Measurements from ENCODE around the gene TM7SF2. TPM values are rescaled to one million over a fixed set of nuclear protein-coding genes. Genes with fewer than 3 reads are reported as not detected.

The TM7SF2 gene
- total RNA-seq, 2 donors from 2014 or later: 134 to 199 TPM

DNA sequence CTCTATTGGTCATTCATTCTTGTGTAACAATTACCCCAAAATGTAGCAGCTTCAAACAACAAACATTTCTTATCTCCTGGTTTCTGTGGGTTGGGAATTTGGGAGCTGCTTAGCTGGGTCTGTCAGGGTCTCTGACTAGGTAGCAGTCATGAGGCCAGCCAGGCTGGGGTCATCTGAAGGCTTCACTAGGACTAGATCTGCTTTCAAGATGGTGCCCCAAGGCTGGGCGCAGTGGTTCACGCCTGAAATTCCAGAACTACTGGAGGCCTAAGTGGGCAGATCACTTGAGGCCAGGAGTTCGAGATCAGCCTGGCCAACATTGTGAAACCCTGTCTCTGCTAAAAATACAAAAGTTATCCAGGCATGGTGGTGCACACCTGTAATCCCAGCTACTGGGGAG is 45.3 kb downstream of the TM7SF2 start:
- Histone ChIP-seq H3K27ac (no peak overlapping the region), H3K27me3 (no peaks in the 10 kb centered on the region), H3K9me3 (no peaks in the 10 kb centered on the region), H3K36me3 (no peaks in the 10 kb centered on the region), H3K4me3 (no peak overlapping the region), H3K4me1 (no peaks in the 10 kb centered on the region)
- TF ChIP-seq, protein P1, sequence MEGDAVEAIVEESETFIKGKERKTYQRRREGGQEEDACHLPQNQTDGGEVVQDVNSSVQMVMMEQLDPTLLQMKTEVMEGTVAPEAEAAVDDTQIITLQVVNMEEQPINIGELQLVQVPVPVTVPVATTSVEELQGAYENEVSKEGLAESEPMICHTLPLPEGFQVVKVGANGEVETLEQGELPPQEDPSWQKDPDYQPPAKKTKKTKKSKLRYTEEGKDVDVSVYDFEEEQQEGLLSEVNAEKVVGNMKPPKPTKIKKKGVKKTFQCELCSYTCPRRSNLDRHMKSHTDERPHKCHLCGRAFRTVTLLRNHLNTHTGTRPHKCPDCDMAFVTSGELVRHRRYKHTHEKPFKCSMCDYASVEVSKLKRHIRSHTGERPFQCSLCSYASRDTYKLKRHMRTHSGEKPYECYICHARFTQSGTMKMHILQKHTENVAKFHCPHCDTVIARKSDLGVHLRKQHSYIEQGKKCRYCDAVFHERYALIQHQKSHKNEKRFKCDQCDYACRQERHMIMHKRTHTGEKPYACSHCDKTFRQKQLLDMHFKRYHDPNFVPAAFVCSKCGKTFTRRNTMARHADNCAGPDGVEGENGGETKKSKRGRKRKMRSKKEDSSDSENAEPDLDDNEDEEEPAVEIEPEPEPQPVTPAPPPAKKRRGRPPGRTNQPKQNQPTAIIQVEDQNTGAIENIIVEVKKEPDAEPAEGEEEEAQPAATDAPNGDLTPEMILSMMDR (IDR thresholded peaks at IDR 0.05): no peak
- DNase-seq (ENCODE audit: low spot score): no peak

DNA sequence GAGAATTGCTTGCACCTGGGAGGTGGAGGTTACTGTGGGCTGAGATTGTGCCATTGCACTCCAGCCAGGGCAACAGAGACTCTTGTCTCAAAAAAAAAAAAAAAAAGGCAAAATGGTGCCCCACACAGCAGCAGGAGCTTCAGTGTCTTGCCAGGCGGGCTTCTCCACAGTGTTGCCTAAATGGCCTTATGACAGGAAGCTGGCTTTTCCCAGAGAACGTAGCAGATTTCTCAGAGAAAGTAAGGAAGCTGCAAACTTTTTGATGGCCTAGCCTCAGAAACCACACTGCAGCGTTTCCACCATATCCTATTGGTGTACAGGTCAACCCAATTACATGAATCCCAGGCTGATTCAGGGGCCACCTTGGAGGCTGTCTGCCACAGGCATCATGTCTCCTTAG is 45.7 kb downstream of the TM7SF2 start:
- Histone ChIP-seq H3K4me3 (no peak overlapping the region), H3K27me3 (no peaks in the 10 kb centered on the region), H3K36me3 (no peaks in the 10 kb centered on the region), H3K27ac (no peak overlapping the region), H3K9me3 (no peaks in the 10 kb centered on the region), H3K4me1 (no peaks in the 10 kb centered on the region)
- DNase-seq (ENCODE audit: low spot score): no peak
- TF ChIP-seq, protein P1 (IDR thresholded peaks at IDR 0.05): no peak

DNA sequence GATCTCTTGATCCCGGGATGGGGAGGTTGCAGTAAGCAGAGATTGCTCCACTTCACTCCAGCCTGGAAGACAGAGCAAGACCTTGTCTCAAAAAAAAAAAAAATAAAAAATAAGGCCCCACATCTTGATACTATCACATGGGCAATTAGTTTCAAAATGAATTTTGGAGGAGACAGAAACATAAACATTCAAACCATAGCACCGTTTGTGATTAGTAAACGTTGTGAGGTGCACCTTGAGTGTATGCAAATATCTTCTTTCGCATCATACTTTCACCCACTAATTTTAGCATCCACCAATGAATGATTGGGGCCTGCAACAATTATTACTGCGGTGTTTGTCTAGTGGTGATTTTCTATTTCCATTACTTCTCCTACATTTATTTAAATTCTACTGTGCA is 47.3 kb downstream of the TM7SF2 start:
- Histone ChIP-seq H3K27me3 (no peaks in the 10 kb centered on the region), H3K4me1 (no peaks in the 10 kb centered on the region), H3K27ac (no peak overlapping the region), H3K9me3 (no peaks in the 10 kb centered on the region), H3K4me3 (no peak overlapping the region), H3K36me3 (no peaks in the 10 kb centered on the region)
- TF ChIP-seq, protein P1 (IDR thresholded peaks at IDR 0.05): no peak
- no peak for DNase-seq (ENCODE audit: low spot score)

DNA sequence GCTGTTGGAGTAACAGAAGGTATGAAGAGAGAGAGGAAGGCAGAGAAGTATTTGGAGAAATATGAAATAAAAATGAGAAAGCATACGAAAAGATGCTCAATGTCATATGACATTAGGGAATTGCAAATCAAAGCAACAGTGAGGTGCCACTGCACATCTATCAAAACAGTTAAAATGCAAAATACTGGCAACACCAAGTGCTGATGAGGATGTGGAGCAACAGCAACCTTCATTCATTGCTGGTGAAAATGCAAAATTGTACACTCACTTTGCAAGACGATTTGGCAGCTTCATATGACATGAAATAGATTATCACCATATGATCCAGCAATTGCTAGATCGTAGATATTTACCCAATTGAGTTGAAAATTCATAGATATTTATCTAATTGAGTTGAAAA is 49.0 kb downstream of the TM7SF2 start:
- Histone ChIP-seq H3K4me1 (no peaks in the 10 kb centered on the region), H3K36me3 (no peaks in the 10 kb centered on the region), H3K27ac (no peak overlapping the region), H3K9me3 (no peaks in the 10 kb centered on the region), H3K27me3 (no peaks in the 10 kb centered on the region), H3K4me3 (no peak overlapping the region)
- TF ChIP-seq, protein P1 (IDR thresholded peaks at IDR 0.05): no peak
- no peak for DNase-seq (ENCODE audit: low spot score)

DNA sequence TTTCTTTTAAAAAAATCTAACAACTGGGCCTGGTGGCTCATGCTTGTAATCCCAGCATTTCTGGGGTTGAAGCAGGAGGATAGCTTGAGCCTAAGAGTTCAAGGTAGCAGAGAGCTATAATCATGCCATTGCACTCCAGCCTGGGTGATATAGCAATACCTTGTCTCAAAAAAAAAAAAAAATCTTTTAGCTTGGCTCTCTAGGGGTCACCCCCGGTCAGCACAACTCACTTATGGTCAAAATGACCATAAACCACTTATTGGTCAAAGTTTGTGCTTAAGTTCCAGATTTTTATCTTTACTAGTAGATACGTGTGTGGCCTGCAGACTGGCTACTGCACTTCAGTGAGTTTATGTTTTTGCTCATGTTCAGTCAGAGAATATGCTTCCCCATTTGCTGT is 52.0 kb downstream of the TM7SF2 start:
- H3K9me3 ChIP-seq: no peaks in the 10 kb centered on the region
- TF ChIP-seq, protein P1 (IDR thresholded peaks at IDR 0.05): no peak
- H3K36me3 ChIP-seq: no peaks in the 10 kb centered on the region
- no peaks in the 10 kb centered on the region for H3K27me3 ChIP-seq
- no peaks in the 10 kb centered on the region for H3K4me1 ChIP-seq
- no peak for DNase-seq (ENCODE audit: low spot score)
- H3K4me3 ChIP-seq: no peak overlapping the region
- no peak overlapping the region for H3K27ac ChIP-seq

Small RNA genes within 50 kb of the gene (microRNA-seq; reads per million reads assigned to microRNA genes)
- gene MIR6751 (ENCODE audit: borderline number of aligned reads in 2 of 2, borderline replicate concordance in 1 of 2): 0 to 0.71 reads per million in 2 donors

Other genes with a start within 250 kb of the TM7SF2 start
- gene EHD1, start 233.3 kb upstream of the TM7SF2 start, total RNA-seq: 10 to 100 TPM; 29.5 to 34.1 TPM
- gene ATG2A, start 194.7 kb upstream of the TM7SF2 start, total RNA-seq: 10 to 100 TPM; 16.0 to 24.1 TPM
- 10 to 100 TPM; 21.5 to 23.0 TPM for gene PPP2R5B, start 187.2 kb upstream of the TM7SF2 start, total RNA-seq
- gene GPHA2, start 176.0 kb upstream of the TM7SF2 start, total RNA-seq: not detected
- not detected for gene MAJIN, start 139.8 kb upstream of the TM7SF2 start, total RNA-seq
- gene BATF2, start 114.9 kb upstream of the TM7SF2 start, total RNA-seq: 1 to 10 TPM; 1.1 to 1.6 TPM
- 100 to 1,000 TPM; 155 to 207 TPM for gene ARL2, start 97.7 kb upstream of the TM7SF2 start, total RNA-seq
- gene SNX15, start 84.4 kb upstream of the TM7SF2 start, total RNA-seq: 10 to 100 TPM; 19.4 to 21.8 TPM
- 1 to 10 TPM; 5.4 to 6.8 TPM for gene SAC3D1, start 70.7 kb upstream of the TM7SF2 start, total RNA-seq
- 10 to 100 TPM in 1 of 2 donors, 1 to 10 TPM in 1; 6.0 to 18.9 TPM for gene NAALADL1, start 53.3 kb upstream of the TM7SF2 start, total RNA-seq
- gene CDCA5, start 27.8 kb upstream of the TM7SF2 start, total RNA-seq: under 1 TPM; 0.16 to 0.52 TPM
- gene ZFPL1, start 27.6 kb upstream of the TM7SF2 start, total RNA-seq: 10 to 100 TPM; 26.7 to 38.4 TPM
- gene VPS51, start 15.7 kb upstream of the TM7SF2 start, total RNA-seq: 100 to 1,000 TPM in 1 of 2 donors, 10 to 100 TPM in 1; 98.5 to 147 TPM
- 10 to 100 TPM in 1 of 2 donors, 1 to 10 TPM in 1; 8.7 to 12.0 TPM for gene ZNHIT2, start 5.8 kb downstream of the TM7SF2 start, total RNA-seq
- 100 to 1,000 TPM; 361 to 585 TPM for gene FAU, start 10.3 kb downstream of the TM7SF2 start, total RNA-seq
- gene MRPL49, start 10.4 kb downstream of the TM7SF2 start, total RNA-seq: 10 to 100 TPM; 38.8 to 47.8 TPM
- gene SYVN1, start 22.6 kb downstream of the TM7SF2 start, total RNA-seq: 10 to 100 TPM; 29.1 to 52.0 TPM
- not detected for gene SPDYC, start 58.4 kb downstream of the TM7SF2 start, total RNA-seq
- 10 to 100 TPM; 89.9 to 93.0 TPM for gene CAPN1, start 70.1 kb downstream of the TM7SF2 start, total RNA-seq
- 10 to 100 TPM in 1 of 2 donors, 1 to 10 TPM in 1; 4.5 to 12.4 TPM for gene POLA2, start 150.1 kb downstream of the TM7SF2 start, total RNA-seq
- gene CDC42EP2, start 203.0 kb downstream of the TM7SF2 start, total RNA-seq: 10 to 100 TPM; 14.4 to 31.0 TPM
- gene DPF2, start 222.0 kb downstream of the TM7SF2 start, total RNA-seq: 10 to 100 TPM; 46.3 TPM
- gene TIGD3, start 242.9 kb downstream of the TM7SF2 start, total RNA-seq: under 1 TPM in 1 of 2 donors, not detected in 1; 0.22 TPM